Measurements from ENCODE around the gene POT1. TPM values are rescaled to one million over a fixed set of nuclear protein-coding genes. Genes with fewer than 3 reads are reported as not detected.

The POT1 gene
- total and polyA plus RNA-seq, 2 of the 13 experiments (the other 11 are each of a cell fraction or from before 2014, with no cell fraction given) = 21.7 to 23.4 TPM

DNA sequence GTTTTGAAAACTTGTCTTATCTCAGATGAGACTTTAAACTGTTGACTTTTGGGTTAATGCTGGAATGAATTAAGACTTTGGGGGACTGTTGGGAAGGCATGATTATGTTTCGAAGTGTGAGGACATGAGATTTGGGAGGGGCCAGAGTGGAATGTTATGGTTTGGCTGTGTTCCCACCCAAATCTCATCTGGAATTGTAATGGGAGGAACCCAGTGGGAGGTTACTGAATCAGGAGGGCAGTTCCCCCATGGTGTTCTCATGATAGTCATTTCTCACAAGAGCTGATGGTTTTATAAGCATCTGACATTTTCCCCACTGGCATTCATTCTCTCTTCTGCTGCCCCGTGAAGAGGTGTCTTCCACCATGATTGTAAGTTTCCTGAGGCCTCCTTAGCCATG, 13.8 kb upstream of the POT1 start:
- no peak overlapping the region for H3K4me3 ChIP-seq (replicated peaks in 1 of 3; ENCODE audit: insufficient read depth in 1 of 3, low read depth in 2 of 3, low read length in 3 of 3)
- WGBS (ENCODE audit: low lambda C conversion rate) = 16% methylated on average over 2 of the region's 2 CpGs
- no peak for DNase-seq (ENCODE audit: low spot score)

More for the DNA sequence above, 13.8 kb upstream of the POT1 start:
- no peaks in the 10 kb centered on the region for H3K79me2 ChIP-seq (ENCODE audit: insufficient read depth, low read length)
- H3K27me3 ChIP-seq (ENCODE audit: control insufficient read depth in 1 of 2, insufficient read depth in 2 of 2, low read length in 2 of 2) = no peaks in the 10 kb centered on the region
- no peak for FAIRE-seq
- H3K36me3 ChIP-seq (replicated peaks in 1 of 2; ENCODE audit: control insufficient read depth in 1 of 2, insufficient read depth in 2 of 2, low read length in 2 of 2) = no peaks in the 10 kb centered on the region
- no peak overlapping the region for H3K27ac ChIP-seq (ENCODE audit: extremely low read length, insufficient read depth, low read length)
- no TSS peak for BruUV-seq (replicated peaks)
- TF ChIP-seq ZNF367 (CRISPR knock-in tag; IDR thresholded peaks at IDR 0.05; ENCODE audit: borderline replicate concordance) (no peak), SNAI1 (CRISPR knock-in tag; IDR thresholded peaks at IDR 0.05; ENCODE audit: borderline replicate concordance) (no peak), ZNF234 (CRISPR knock-in tag; conservative IDR thresholded peaks at IDR 0.05) (no peak), YY1 (IDR thresholded peaks at IDR 0.05; ENCODE audit: insufficient read depth, insufficient replicate concordance, low read depth, low read length) (no peak), DNMT1 (CRISPR knock-in tag; IDR thresholded peaks at IDR 0.05) (no peak), TOPORS (CRISPR knock-in tag; IDR thresholded peaks at IDR 0.05) (no peak), ZNF724P (CRISPR knock-in tag; IDR thresholded peaks at IDR 0.05; ENCODE audit: borderline replicate concordance) (no peak), GATAD1 (CRISPR knock-in tag; IDR thresholded peaks at IDR 0.05) (no peak)
- TF ChIP-seq, protein P1, sequence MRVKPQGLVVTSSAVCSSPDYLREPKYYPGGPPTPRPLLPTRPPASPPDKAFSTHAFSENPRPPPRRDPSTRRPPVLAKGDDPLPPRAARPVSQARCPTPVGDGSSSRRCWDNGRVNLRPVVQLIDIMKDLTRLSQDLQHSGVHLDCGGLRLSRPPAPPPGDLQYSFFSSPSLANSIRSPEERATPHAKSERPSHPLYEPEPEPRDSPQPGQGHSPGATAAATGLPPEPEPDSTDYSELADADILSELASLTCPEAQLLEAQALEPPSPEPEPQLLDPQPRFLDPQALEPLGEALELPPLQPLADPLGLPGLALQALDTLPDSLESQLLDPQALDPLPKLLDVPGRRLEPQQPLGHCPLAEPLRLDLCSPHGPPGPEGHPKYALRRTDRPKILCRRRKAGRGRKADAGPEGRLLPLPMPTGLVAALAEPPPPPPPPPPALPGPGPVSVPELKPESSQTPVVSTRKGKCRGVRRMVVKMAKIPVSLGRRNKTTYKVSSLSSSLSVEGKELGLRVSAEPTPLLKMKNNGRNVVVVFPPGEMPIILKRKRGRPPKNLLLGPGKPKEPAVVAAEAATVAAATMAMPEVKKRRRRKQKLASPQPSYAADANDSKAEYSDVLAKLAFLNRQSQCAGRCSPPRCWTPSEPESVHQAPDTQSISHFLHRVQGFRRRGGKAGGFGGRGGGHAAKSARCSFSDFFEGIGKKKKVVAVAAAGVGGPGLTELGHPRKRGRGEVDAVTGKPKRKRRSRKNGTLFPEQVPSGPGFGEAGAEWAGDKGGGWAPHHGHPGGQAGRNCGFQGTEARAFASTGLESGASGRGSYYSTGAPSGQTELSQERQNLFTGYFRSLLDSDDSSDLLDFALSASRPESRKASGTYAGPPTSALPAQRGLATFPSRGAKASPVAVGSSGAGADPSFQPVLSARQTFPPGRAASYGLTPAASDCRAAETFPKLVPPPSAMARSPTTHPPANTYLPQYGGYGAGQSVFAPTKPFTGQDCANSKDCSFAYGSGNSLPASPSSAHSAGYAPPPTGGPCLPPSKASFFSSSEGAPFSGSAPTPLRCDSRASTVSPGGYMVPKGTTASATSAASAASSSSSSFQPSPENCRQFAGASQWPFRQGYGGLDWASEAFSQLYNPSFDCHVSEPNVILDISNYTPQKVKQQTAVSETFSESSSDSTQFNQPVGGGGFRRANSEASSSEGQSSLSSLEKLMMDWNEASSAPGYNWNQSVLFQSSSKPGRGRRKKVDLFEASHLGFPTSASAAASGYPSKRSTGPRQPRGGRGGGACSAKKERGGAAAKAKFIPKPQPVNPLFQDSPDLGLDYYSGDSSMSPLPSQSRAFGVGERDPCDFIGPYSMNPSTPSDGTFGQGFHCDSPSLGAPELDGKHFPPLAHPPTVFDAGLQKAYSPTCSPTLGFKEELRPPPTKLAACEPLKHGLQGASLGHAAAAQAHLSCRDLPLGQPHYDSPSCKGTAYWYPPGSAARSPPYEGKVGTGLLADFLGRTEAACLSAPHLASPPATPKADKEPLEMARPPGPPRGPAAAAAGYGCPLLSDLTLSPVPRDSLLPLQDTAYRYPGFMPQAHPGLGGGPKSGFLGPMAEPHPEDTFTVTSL (CRISPR knock-in tag; IDR thresholded peaks at IDR 0.05; ENCODE audit: borderline replicate concordance) = no peak
- ChIA-PET CTCF (ENCODE audit: low intra/inter-chr PET ratio, low total read pairs) (no interaction called here), POLR2A (no interaction called here)
- no peaks in the 10 kb centered on the region for H4K20me1 ChIP-seq (ENCODE audit: insufficient read depth, low read length)
- no peak overlapping the region for H3K9ac ChIP-seq (ENCODE audit: insufficient read depth, low read depth, low read length)
- no peak for ATAC-seq
- in situ Hi-C loops (cut with HindIII; ENCODE audit: extremely low pct_ligation_motif_present, low pct_unique_long_range_greater_than_20kb) (no loop called here), intact Hi-C loops (cut with micrococcal nuclease; ENCODE audit: unreplicated experiment) (no loop called here)
- no peaks in the 10 kb centered on the region for H3K9me3 ChIP-seq (ENCODE audit: low read length)
- H2AFZ ChIP-seq (ENCODE audit: low read length) = no peak overlapping the region
- H3K4me1 ChIP-seq (ENCODE audit: insufficient read depth, low read length) = no peaks in the 10 kb centered on the region
- no peak overlapping the region for H3K4me2 ChIP-seq (ENCODE audit: low read depth, low read length)

Data from HepG2 (cell line).